ENCODE measurements around the gene NOTCH3.

NOTCH3 gene

DNA sequence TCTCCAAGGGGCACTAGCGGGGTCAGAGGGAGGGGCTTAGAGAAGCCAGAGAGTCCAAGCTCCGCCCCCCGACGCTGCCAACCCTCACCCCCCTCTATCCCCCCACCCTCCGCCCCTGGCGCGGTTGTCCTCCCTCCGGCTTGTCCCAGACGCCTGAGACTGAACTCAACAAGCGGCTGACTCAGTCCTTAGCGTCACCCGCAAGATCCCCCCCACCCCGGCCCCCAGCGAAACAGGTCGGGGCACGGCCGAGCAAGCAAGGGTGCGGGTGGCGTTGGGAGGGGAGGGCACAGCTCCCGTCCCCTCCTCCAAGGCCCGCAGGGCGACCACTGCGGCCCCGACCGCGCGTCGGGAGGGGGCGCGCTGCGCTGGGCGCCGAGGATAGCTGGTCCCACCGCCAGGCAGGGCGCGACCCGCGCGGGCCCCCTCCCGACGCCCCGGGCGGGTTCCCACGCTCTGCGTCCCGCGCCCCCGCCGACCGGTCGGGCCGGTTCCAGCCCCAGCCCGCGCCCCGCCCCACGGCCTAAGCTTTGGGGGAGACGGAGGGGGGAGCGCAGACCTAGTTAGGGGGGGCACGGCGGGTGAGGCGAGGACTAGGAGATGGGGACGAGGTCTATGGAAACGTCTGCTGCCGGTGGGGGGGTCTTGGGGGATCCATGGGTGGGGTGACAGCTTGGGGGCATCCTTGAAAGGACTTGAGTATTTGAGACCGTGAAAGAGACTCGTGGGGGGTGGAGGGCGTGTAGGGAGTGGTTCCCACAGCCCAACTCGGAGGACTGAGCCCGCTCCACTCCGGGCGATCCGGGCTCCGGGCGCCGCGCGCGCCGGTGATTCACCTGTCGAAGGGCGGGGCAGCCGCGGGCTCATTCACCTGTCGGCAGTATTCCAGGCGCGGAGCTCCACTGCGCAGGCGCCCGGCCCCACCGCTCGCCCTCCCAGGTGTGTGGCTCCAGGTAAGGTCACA lies 5.1 kb downstream of the NOTCH3 start:
- Histone ChIP-seq H3K36me3 (ENCODE audit: insufficient read depth, low read length) (peaks cover 48% of the 10 kb centered on the region), H3K9ac (ENCODE audit: insufficient read length) (no peak overlapping the region)

DNA sequence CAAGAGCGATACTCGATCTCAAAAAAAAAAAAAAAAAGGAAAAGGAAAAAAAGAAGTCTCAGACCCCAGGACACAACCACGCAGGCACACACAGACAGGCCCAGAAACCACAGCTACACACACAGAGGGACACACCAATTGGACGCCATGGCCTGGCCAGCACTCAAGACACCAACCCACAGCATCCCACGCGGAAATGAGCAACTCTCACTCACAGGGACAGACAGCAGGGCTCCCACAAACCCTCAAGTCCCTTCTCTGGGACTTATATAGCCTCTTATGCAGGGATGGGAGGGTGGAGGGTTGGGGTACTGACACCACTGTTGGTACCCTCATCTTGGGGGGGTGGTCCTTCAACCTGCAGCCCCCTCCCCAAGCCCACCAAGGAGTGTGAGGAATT lies 5.9 kb downstream of the NOTCH3 start:
- Histone ChIP-seq H3K9me3 (ENCODE audit: low read depth, low read length) (no peaks in the 10 kb centered on the region), H3K4me3 (no peak overlapping the region), H3K27ac (no peak overlapping the region), H3K9ac (ENCODE audit: insufficient read length) (no peak overlapping the region), H3K36me3 (ENCODE audit: insufficient read depth, low read length) (peaks cover 48% of the 10 kb centered on the region)
- no peak for DNase-seq (ENCODE audit: low read depth, low spot score)
- TF ChIP-seq FOXP2 (optimal IDR thresholded peaks at IDR 0.05; ENCODE audit: control extremely low read depth, extremely low read length, insufficient read depth) (no peak), POLR2AphosphoS5 (IDR thresholded peaks at IDR 0.05; ENCODE audit: borderline replicate concordance, low read depth, low read length) (no peak), EZH2 (IDR thresholded peaks at IDR 0.05) (no peak)

More for the DNA sequence above, 5.1 kb downstream of the NOTCH3 start:
- no peak for DNase-seq (ENCODE audit: low read depth, low spot score)
- no peak overlapping the region for H3K27ac ChIP-seq
- H3K9me3 ChIP-seq (ENCODE audit: low read depth, low read length): no peaks in the 10 kb centered on the region
- no peak overlapping the region for H3K4me3 ChIP-seq
- no peak for TF ChIP-seq POLR2AphosphoS5 (IDR thresholded peaks at IDR 0.05; ENCODE audit: borderline replicate concordance, low read depth, low read length)
- TF ChIP-seq EZH2 (IDR thresholded peaks at IDR 0.05): no peak
- TF ChIP-seq FOXP2 (optimal IDR thresholded peaks at IDR 0.05; ENCODE audit: control extremely low read depth, extremely low read length, insufficient read depth): no peak

DNA sequence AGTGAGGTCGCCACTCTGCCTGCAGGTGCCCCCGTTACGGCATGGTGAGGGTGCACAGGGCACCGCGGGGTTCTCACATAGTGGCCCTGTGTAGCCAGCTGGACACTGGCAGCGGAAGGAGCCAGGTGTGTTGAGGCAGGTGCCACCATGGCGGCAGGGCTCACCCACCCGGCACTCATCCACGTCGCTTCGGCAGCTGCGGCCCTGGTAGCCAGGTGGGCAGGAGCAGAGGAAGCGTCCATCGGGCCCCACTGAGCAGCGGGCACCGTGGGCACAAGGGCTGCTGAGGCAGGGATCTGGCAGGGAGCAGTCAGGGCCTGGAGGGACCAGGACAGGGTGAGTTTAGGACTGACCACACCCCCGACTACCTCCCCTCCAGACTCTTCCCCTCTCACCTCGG lies 8.8 kb downstream of the NOTCH3 start:
- peaks cover 59% of the 10 kb centered on the region for H3K36me3 ChIP-seq (ENCODE audit: insufficient read depth, low read length)
- DNase-seq (ENCODE audit: low read depth, low spot score): no peak
- H3K9ac ChIP-seq (ENCODE audit: insufficient read length): no peak overlapping the region
- no peak overlapping the region for H3K27ac ChIP-seq
- H3K9me3 ChIP-seq (ENCODE audit: low read depth, low read length): no peaks in the 10 kb centered on the region
- no peak for TF ChIP-seq FOXP2 (optimal IDR thresholded peaks at IDR 0.05; ENCODE audit: control extremely low read depth, extremely low read length, insufficient read depth)
- H3K4me3 ChIP-seq: no peak overlapping the region

DNA sequence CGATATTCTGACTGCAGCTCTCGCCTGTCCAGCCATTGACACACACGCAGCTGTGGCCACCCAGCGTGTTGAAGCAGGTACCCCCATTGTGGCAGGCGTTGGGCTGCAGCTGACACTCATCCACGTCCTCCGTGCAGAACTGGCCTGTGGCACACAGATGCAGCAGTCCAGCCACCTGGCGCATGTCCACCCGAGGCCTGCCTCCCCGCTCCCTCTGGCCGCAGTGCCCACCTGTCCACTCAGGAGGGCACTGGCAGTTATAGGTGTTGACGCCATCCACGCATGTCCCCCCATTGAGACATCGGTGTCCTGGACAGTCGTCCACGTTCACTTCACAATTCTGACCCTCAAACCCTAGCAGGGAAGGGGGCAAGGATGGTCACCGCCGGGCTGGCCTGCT lies 9.3 kb downstream of the NOTCH3 start:
- no peak for TF ChIP-seq POLR2AphosphoS5 (IDR thresholded peaks at IDR 0.05; ENCODE audit: borderline replicate concordance, low read depth, low read length)
- no peak for TF ChIP-seq EZH2 (IDR thresholded peaks at IDR 0.05)
- TF ChIP-seq FOXP2 (optimal IDR thresholded peaks at IDR 0.05; ENCODE audit: control extremely low read depth, extremely low read length, insufficient read depth): no peak
- Histone ChIP-seq H3K9me3 (ENCODE audit: low read depth, low read length) (no peaks in the 10 kb centered on the region), H3K36me3 (ENCODE audit: insufficient read depth, low read length) (peaks cover 59% of the 10 kb centered on the region), H3K9ac (ENCODE audit: insufficient read length) (no peak overlapping the region), H3K4me3 (no peak overlapping the region), H3K27ac (no peak overlapping the region)
- no peak for DNase-seq (ENCODE audit: low read depth, low spot score)

DNA sequence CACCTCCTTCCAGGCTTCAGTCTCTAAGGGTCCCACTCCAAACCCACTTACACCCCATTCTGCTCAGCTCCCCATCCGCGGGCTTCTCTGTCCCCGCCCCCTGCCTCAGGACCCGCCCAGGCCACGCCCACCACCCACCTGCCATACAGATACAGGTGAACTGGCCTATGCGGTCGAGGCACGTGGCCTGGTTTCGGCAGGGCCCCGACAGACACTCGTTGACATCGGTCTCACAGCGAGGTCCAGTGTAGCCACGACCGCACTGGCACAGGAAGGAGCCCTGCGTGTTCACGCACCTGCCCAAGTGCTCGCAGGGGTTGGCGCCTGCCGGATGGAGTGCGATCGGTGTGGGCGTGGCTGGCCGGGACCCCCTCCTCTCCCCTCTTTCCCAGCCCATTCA lies 11.9 kb downstream of the NOTCH3 start:
- Histone ChIP-seq H3K4me3 (no peak overlapping the region), H3K9ac (ENCODE audit: insufficient read length) (no peak overlapping the region), H3K36me3 (ENCODE audit: insufficient read depth, low read length) (peaks cover 71% of the 10 kb centered on the region), H3K9me3 (ENCODE audit: low read depth, low read length) (no peaks in the 10 kb centered on the region), H3K27ac (no peak overlapping the region)
- DNase-seq (ENCODE audit: low read depth, low spot score): no peak
- TF ChIP-seq FOXP2 (optimal IDR thresholded peaks at IDR 0.05; ENCODE audit: control extremely low read depth, extremely low read length, insufficient read depth): no peak
- no peak for TF ChIP-seq POLR2AphosphoS5 (IDR thresholded peaks at IDR 0.05; ENCODE audit: borderline replicate concordance, low read depth, low read length)
- TF ChIP-seq EZH2 (IDR thresholded peaks at IDR 0.05): no peak

DNA sequence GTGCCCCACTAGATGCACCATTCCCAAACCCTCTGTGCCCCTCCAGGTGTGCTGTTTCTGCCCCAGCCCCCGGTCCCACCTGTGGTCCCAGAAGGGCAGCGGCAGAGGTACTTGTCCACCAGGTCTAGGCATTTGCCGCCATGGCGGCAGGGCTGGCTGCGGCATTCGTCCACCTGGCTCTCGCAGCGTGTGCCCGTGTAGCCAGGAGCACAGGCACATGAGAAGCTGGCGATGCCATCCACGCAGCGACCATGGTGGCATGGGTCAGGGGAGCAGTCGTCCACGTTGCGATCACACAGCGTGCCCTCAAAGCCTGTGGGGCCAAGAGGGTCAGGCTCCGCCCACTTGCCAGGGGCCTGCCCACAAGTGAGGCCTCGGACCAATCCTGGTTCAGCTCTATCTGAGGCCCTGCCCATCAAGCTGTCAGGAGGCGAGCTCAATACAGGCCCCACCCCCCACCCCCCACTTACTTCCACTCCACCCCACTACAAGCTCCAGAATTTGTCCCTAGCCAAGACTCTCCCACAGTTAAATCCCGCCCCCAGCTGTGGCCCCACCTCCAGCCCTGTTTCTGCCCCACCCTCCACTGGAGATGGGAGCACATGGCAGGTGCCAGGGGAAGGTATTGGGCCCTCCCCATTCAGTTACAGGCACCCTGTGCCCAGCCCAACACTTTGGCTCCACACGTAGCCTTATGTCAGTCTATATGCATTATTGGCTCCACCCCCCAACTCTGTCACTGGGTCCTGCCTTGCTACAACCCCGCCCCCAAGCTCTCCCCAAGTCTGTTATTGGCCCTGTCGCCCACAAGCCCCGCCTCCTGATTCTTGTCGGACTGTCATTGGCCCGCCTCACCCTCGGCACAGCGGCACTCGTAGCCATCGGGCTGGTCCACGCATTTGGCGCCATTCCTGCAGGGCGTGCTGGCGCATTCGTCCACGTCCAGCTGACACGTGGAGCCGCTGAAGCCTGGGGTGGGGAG lies 13.5 kb downstream of the NOTCH3 start:
- Histone ChIP-seq H3K9me3 (ENCODE audit: low read depth, low read length) (no peaks in the 10 kb centered on the region), H3K9ac (ENCODE audit: insufficient read length) (no peak overlapping the region), H3K4me3 (no peak overlapping the region), H3K36me3 (ENCODE audit: insufficient read depth, low read length) (peaks cover 64% of the 10 kb centered on the region), H3K27ac (no peak overlapping the region)
- no peak for DNase-seq (ENCODE audit: low read depth, low spot score)
- TF ChIP-seq POLR2AphosphoS5 (IDR thresholded peaks at IDR 0.05; ENCODE audit: borderline replicate concordance, low read depth, low read length): no peak
- TF ChIP-seq FOXP2 (optimal IDR thresholded peaks at IDR 0.05; ENCODE audit: control extremely low read depth, extremely low read length, insufficient read depth): no peak
- no peak for TF ChIP-seq EZH2 (IDR thresholded peaks at IDR 0.05)

DNA sequence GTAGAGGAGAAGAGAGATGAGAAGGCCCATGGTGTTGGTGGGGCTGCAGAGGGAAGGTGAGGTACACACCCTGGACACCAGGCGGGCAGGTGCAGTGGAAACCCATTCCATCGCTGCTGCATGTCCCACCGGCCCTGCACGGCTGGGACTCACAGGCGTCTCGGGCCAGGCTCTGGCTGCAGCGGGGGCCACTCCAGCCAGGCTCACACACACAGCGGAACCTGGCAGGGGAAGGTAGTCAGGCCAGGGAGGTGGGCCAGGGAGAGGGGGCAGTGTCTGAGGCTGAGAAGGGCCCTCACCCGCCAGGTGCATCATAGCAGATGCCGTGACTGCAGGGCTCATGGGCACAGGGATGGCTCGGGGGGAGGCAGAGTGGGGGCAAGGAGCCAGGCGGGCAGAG lies 15.6 kb downstream of the NOTCH3 start:
- no peaks in the 10 kb centered on the region for H3K9me3 ChIP-seq (ENCODE audit: low read depth, low read length)
- peaks cover 68% of the 10 kb centered on the region for H3K36me3 ChIP-seq (ENCODE audit: insufficient read depth, low read length)
- H3K4me3 ChIP-seq: no peak overlapping the region
- TF ChIP-seq FOXP2 (optimal IDR thresholded peaks at IDR 0.05; ENCODE audit: control extremely low read depth, extremely low read length, insufficient read depth) (no peak), EZH2 (IDR thresholded peaks at IDR 0.05) (no peak), POLR2AphosphoS5 (IDR thresholded peaks at IDR 0.05; ENCODE audit: borderline replicate concordance, low read depth, low read length) (no peak)
- H3K27ac ChIP-seq: no peak overlapping the region
- no peak overlapping the region for H3K9ac ChIP-seq (ENCODE audit: insufficient read length)
- no peak for DNase-seq (ENCODE audit: low read depth, low spot score)

DNA sequence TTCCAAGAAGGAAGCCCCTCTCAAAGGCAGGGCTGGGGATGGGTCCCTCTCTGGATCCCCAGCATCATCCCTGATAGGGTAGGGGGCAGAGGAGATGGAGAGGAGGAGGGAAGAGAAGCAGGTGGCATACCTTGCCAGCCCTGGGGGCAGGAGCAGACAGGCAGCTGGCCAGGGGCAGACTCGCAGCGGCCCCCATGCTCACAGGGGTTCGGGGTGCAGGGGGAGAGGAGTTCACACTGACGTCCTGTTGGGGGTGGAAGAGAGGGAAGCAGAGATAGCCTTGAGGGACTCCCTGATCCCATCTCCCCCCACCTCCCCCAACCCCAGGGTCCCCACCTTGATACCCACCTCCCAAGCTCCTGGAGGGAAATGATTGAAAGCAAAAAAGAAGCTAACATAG lies 16.0 kb downstream of the NOTCH3 start:
- TF ChIP-seq EZH2 (IDR thresholded peaks at IDR 0.05): no peak
- no peak for TF ChIP-seq FOXP2 (optimal IDR thresholded peaks at IDR 0.05; ENCODE audit: control extremely low read depth, extremely low read length, insufficient read depth)
- no peak for TF ChIP-seq POLR2AphosphoS5 (IDR thresholded peaks at IDR 0.05; ENCODE audit: borderline replicate concordance, low read depth, low read length)
- Histone ChIP-seq H3K9ac (ENCODE audit: insufficient read length) (no peak overlapping the region), H3K4me3 (no peak overlapping the region), H3K27ac (no peak overlapping the region), H3K9me3 (ENCODE audit: low read depth, low read length) (no peaks in the 10 kb centered on the region), H3K36me3 (ENCODE audit: insufficient read depth, low read length) (peaks cover 71% of the 10 kb centered on the region)
- DNase-seq (ENCODE audit: low read depth, low spot score): no peak

Data from SK-N-MC (cell line).